Stomach (tissue), 4 donors: Measurements from ENCODE around the gene ZNF74.

ENCODE experiments used
- CTCF ChIP-seq, 7 experiments: fragments of 450-650 bp in 4 of 7; fragments of 200-600 bp in 3 of 7; sonication (generic) in 3 of 7; IDR thresholded peaks; one replicate each; pipeline ENCODE4 v1.5.1; 2016 to 2019; ENCODE audit warnings: antibody characterized with exemption in 7 of 7, control low read depth in 2 of 7, mild to moderate bottlenecking in 1 of 7
- EP300 ChIP-seq: sonication (generic); formaldehyde crosslinking; IDR thresholded peaks from one replicate; pipeline ENCODE4 v1.6.1; 2017; ENCODE audit warnings: antibody characterized with exemption
- POLR2AphosphoS5 ChIP-seq, 3 donors: sonication (generic); formaldehyde crosslinking; IDR thresholded peaks; one replicate each; pipeline ENCODE4 v1.6.1; 2016; ENCODE audit warnings: antibody characterized with exemption in 3 of 3

- no peak for TF ChIP-seq EP300
- TF ChIP-seq CTCF (IDR thresholded peaks at IDR 0.05), result no peak
- TF ChIP-seq POLR2AphosphoS5 (IDR thresholded peaks at IDR 0.05), result no peak
Observed at GRCh38 chr22:20412474-20413216, 18.7 kb downstream of the ZNF74 start.
